ENCODE measurements around the gene CCIN.
A peak's percentile ranks its signal among the peaks of the same experiment; 100 is the strongest.

CCIN gene

GRCh38 chr9:36145970-36146369, 23.2 kb upstream of the CCIN start:
- H3K27me3 Mint-ChIP-seq, result no peaks in the 10 kb centered on the region
- peaks cover 92% of the 10 kb centered on the region for H3K4me1 Mint-ChIP-seq (ENCODE audit: low read depth)
- no peak overlapping the region for H3K27ac Mint-ChIP-seq
- intact Hi-C loops (cut with micrococcal nuclease), result no loop called here
- H3K36me3 Mint-ChIP-seq (ENCODE audit: low read depth), result peaks cover 85% of the 10 kb centered on the region
- H3K4me3 Mint-ChIP-seq, result no peak overlapping the region
- peaks cover 14% of the 10 kb centered on the region for H3K9me3 Mint-ChIP-seq

GRCh38 chr9:36146651-36147050, 22.5 kb upstream of the CCIN start:
- H3K9me3 Mint-ChIP-seq, result peaks cover 14% of the 10 kb centered on the region
- no peaks in the 10 kb centered on the region for H3K27me3 Mint-ChIP-seq
- peaks cover 87% of the 10 kb centered on the region for H3K36me3 Mint-ChIP-seq (ENCODE audit: low read depth)
- peak overlapping the region; percentile 62 for H3K27ac Mint-ChIP-seq
- no peak overlapping the region for H3K4me3 Mint-ChIP-seq
- intact Hi-C loops (cut with micrococcal nuclease), result no loop called here
- H3K4me1 Mint-ChIP-seq (ENCODE audit: low read depth), result peaks cover 92% of the 10 kb centered on the region

- Mint-ChIP-seq H3K27me3 (no peaks in the 10 kb centered on the region), H3K4me1 (ENCODE audit: low read depth) (peaks cover 89% of the 10 kb centered on the region), H3K4me3 (no peak overlapping the region), H3K27ac (peak overlapping the region; percentile 62), H3K9me3 (peaks cover 14% of the 10 kb centered on the region), H3K36me3 (ENCODE audit: low read depth) (peaks cover 84% of the 10 kb centered on the region)
- intact Hi-C loops (cut with micrococcal nuclease), result no loop called here
Measured at GRCh38 chr9:36147441-36148175, 21.6 kb upstream of the CCIN start.

GRCh38 chr9:36148311-36149051, 20.7 kb upstream of the CCIN start:
- no peak overlapping the region for H3K4me3 Mint-ChIP-seq

GRCh38 chr9:36149197-36149596, 20.0 kb upstream of the CCIN start:
- H3K9me3 Mint-ChIP-seq, result peaks cover 14% of the 10 kb centered on the region
- H3K4me3 Mint-ChIP-seq, result no peak overlapping the region
- H3K4me1 Mint-ChIP-seq (ENCODE audit: low read depth), result peaks cover 86% of the 10 kb centered on the region
- peaks cover 79% of the 10 kb centered on the region for H3K36me3 Mint-ChIP-seq (ENCODE audit: low read depth)
- H3K27ac Mint-ChIP-seq, result peak overlapping the region; percentile 91
- intact Hi-C loops (cut with micrococcal nuclease), result no loop called here
- H3K27me3 Mint-ChIP-seq, result no peaks in the 10 kb centered on the region

More at GRCh38 chr9:36148311-36149051, 20.7 kb upstream of the CCIN start:
- intact Hi-C loops (cut with micrococcal nuclease), result no loop called here
- H3K36me3 Mint-ChIP-seq (ENCODE audit: low read depth), result peaks cover 84% of the 10 kb centered on the region
- H3K4me1 Mint-ChIP-seq (ENCODE audit: low read depth), result peaks cover 86% of the 10 kb centered on the region
- no peaks in the 10 kb centered on the region for H3K27me3 Mint-ChIP-seq
- no peak overlapping the region for H3K27ac Mint-ChIP-seq
- H3K9me3 Mint-ChIP-seq, result peaks cover 14% of the 10 kb centered on the region

- H3K4me1 Mint-ChIP-seq (ENCODE audit: low read depth), result peaks cover 79% of the 10 kb centered on the region
- H3K4me3 Mint-ChIP-seq, result peak overlapping the region; percentile 65
- peak overlapping the region; percentile 91 for H3K27ac Mint-ChIP-seq
- peaks cover 6% of the 10 kb centered on the region for H3K9me3 Mint-ChIP-seq
- peaks cover 63% of the 10 kb centered on the region for H3K36me3 Mint-ChIP-seq (ENCODE audit: low read depth)
- intact Hi-C loops (cut with micrococcal nuclease), result loop anchor here (1.0 to 2.0 kb wide), 2 partner anchors 7 to 40 kb away; partner anchors contain the start of gene CLTA
- no peaks in the 10 kb centered on the region for H3K27me3 Mint-ChIP-seq
Measured at GRCh38 chr9:36150574-36151315, 18.4 kb upstream of the CCIN start.

GRCh38 chr9:36151316-36152210, 17.6 kb upstream of the CCIN start:
- H3K9me3 Mint-ChIP-seq, result no peaks in the 10 kb centered on the region
- intact Hi-C loops (cut with micrococcal nuclease), result loop anchor here (1.0 to 2.0 kb wide), 2 partner anchors 8 to 39 kb away; partner anchors contain the start of gene CLTA
- H3K4me1 Mint-ChIP-seq (ENCODE audit: low read depth), result peaks cover 71% of the 10 kb centered on the region
- H3K36me3 Mint-ChIP-seq (ENCODE audit: low read depth), result peaks cover 59% of the 10 kb centered on the region
- H3K27ac Mint-ChIP-seq, result peak overlapping the region; percentile 91
- peak overlapping the region; percentile 65 for H3K4me3 Mint-ChIP-seq
- H3K27me3 Mint-ChIP-seq, result no peaks in the 10 kb centered on the region

GRCh38 chr9:36152741-36153438, 16.3 kb upstream of the CCIN start:
- H3K4me3 Mint-ChIP-seq, result no peak overlapping the region
- peaks cover 63% of the 10 kb centered on the region for H3K4me1 Mint-ChIP-seq (ENCODE audit: low read depth)
- no peaks in the 10 kb centered on the region for H3K27me3 Mint-ChIP-seq
- peak overlapping the region; percentile 91 for H3K27ac Mint-ChIP-seq
- intact Hi-C loops (cut with micrococcal nuclease), result no loop called here
- H3K36me3 Mint-ChIP-seq (ENCODE audit: low read depth), result peaks cover 48% of the 10 kb centered on the region
- H3K9me3 Mint-ChIP-seq, result no peaks in the 10 kb centered on the region

GRCh38 chr9:36153746-36154145, 15.4 kb upstream of the CCIN start:
- Mint-ChIP-seq H3K4me3 (peak overlapping the region; percentile 26), H3K9me3 (no peaks in the 10 kb centered on the region), H3K27ac (peak overlapping the region; percentile 91), H3K4me1 (ENCODE audit: low read depth) (peaks cover 64% of the 10 kb centered on the region), H3K36me3 (ENCODE audit: low read depth) (peaks cover 39% of the 10 kb centered on the region), H3K27me3 (no peaks in the 10 kb centered on the region)
- intact Hi-C loops (cut with micrococcal nuclease), result loop anchor here (2.0 kb wide), 1 partner anchor 17 kb away; the partner anchor contains the start of gene GLIPR2

- peak overlapping the region; percentile 53 for H3K4me3 Mint-ChIP-seq
- intact Hi-C loops (cut with micrococcal nuclease), result loop anchor here (2.0 kb wide), 1 partner anchor 18 kb away; the partner anchor contains the start of gene GLIPR2
- no peaks in the 10 kb centered on the region for H3K9me3 Mint-ChIP-seq
- peaks cover 39% of the 10 kb centered on the region for H3K36me3 Mint-ChIP-seq (ENCODE audit: low read depth)
- H3K27me3 Mint-ChIP-seq, result no peaks in the 10 kb centered on the region
- peak overlapping the region; percentile 91 for H3K27ac Mint-ChIP-seq
- H3K4me1 Mint-ChIP-seq (ENCODE audit: low read depth), result peaks cover 71% of the 10 kb centered on the region
Measured at GRCh38 chr9:36154331-36154952, 14.7 kb upstream of the CCIN start.

GRCh38 chr9:36156116-36156515, 13.1 kb upstream of the CCIN start:
- Mint-ChIP-seq H3K9me3 (no peaks in the 10 kb centered on the region), H3K4me1 (ENCODE audit: low read depth) (peaks cover 68% of the 10 kb centered on the region), H3K27ac (peak overlapping the region; percentile 91), H3K27me3 (no peaks in the 10 kb centered on the region), H3K36me3 (ENCODE audit: low read depth) (peaks cover 43% of the 10 kb centered on the region), H3K4me3 (no peak overlapping the region)
- intact Hi-C loops (cut with micrococcal nuclease), result no loop called here

- H3K4me3 Mint-ChIP-seq, result no peak overlapping the region
- H3K27ac Mint-ChIP-seq, result peak overlapping the region; percentile 81
- peaks cover 62% of the 10 kb centered on the region for H3K4me1 Mint-ChIP-seq (ENCODE audit: low read depth)
- peaks cover 51% of the 10 kb centered on the region for H3K36me3 Mint-ChIP-seq (ENCODE audit: low read depth)
- no peaks in the 10 kb centered on the region for H3K9me3 Mint-ChIP-seq
- H3K27me3 Mint-ChIP-seq, result no peaks in the 10 kb centered on the region
- intact Hi-C loops (cut with micrococcal nuclease), result loop anchor here (2.0 kb wide), 1 partner anchor 55 kb away; no protein-coding TSS in a partner anchor
Measured at GRCh38 chr9:36158122-36158521, 11.1 kb upstream of the CCIN start.
